ENCODE measurements around the gene ADAM12.

GRCh38 chr10:126072622-126073021 lies 315.7 kb downstream of the ADAM12 start:
- TF ChIP-seq SPI1 (IDR thresholded peaks at IDR 0.05; ENCODE audit: low read depth, low read length) (no peak), POLR2A (IDR thresholded peaks at IDR 0.05; ENCODE audit: low read depth, low read length) (no peak), POU2F2 (IDR thresholded peaks at IDR 0.05; ENCODE audit: low read depth, low read length) (no peak)

All from GM12891 (cell line).